B cell (primary cell): ENCODE results near the gene SMAGP. TPM values are rescaled to one million over a fixed set of nuclear protein-coding genes. Genes with fewer than 3 reads are reported as not detected.
"Not testable (repeated sequence)": the region's sequence is repeated elsewhere in the genome, so short reads cannot be mapped to it uniquely, and the experiment has no call there.

Experiments
- ATAC-seq: fragments of 200-7000 bp; cut with Tn5 transposase; one replicate; pipeline ENCODE4 v1.10.0; 2021; ENCODE audit warnings: low read depth, mild to moderate bottlenecking, moderate number of reproducible peaks, moderate library complexity
- CTCF ChIA-PET: fragments of 350-600 bp; sonication (Branson Sonifier 250); formaldehyde crosslinking; loops from one replicate; lab custom pipeline; 2021; ENCODE audit warnings: antibody characterized with exemption, inconsistent platforms; lab: Charles Lee
- POLR2A ChIA-PET: fragments of 350-600 bp; sonication (Branson Sonifier 250); formaldehyde crosslinking; loops from one replicate; lab custom pipeline; 2021; ENCODE audit warnings: antibody characterized with exemption; lab: Charles Lee
- DNase-seq: peaks from one replicate; pipeline ENCODE4 v3.0.0; 2013
- H2AFZ ChIP-seq: 2 replicates; pipeline ENCODE4 v1.6.1; 2012; ENCODE audit warnings: mild to moderate bottlenecking, low read depth, low read length; ENCODE audit not compliant: insufficient read depth, poor library complexity, severe bottlenecking
- H3K27ac ChIP-seq, 2 donors: 1 replicate in 1 of 2; 2 replicates in 1 of 2; pipeline ENCODE4 v1.5.1; 2012 to 2013; ENCODE audit warnings: low read length in 2 of 2, mild to moderate bottlenecking in 2 of 2, moderate library complexity in 1 of 2
- H3K27me3 ChIP-seq, 4 experiments: fragments of 200-600 bp in 1 of 4; sonication (generic) in 1 of 4; replicated peaks in 1 of 4; 1 replicate in 2 of 4; 2 replicates in 2 of 4; pipeline versions ENCODE4 v1.6.1 to v1.7.0; 2013 to 2016; ENCODE audit warnings: low read length in 3 of 4, mild to moderate bottlenecking in 2 of 4, mixed read lengths in 1 of 4, moderate library complexity in 1 of 4; ENCODE audit not compliant: insufficient read depth in 4 of 4, control insufficient read depth in 3 of 4; ENCODE audit errors: control extremely low read depth in 1 of 4
- H3K36me3 ChIP-seq, 2 experiments: replicated peaks in 1 of 2; 1 replicate in 1 of 2; 2 replicates in 1 of 2; pipeline versions ENCODE4 v1.6.1 to v1.7.1; 2013; ENCODE audit warnings: low read length in 1 of 2; ENCODE audit not compliant: insufficient read depth in 2 of 2, control insufficient read depth in 1 of 2; ENCODE audit errors: control extremely low read depth in 1 of 2, extremely low read depth in 1 of 2
- H3K4me1 ChIP-seq, 2 donors: fragments of 200-600 bp in 1 of 2; sonication (generic) in 1 of 2; 1 replicate in 1 of 2; 2 replicates in 1 of 2; pipeline versions ENCODE4 v1.5.1 to v1.6.1; 2013 to 2017; ENCODE audit warnings: low read length in 2 of 2; ENCODE audit not compliant: control insufficient read depth in 2 of 2, insufficient read depth in 2 of 2
- H3K4me2 ChIP-seq: replicated peaks from 2 replicates; pipeline ENCODE3; 2012; ENCODE audit warnings: mild to moderate bottlenecking, low read depth, low read length; ENCODE audit not compliant: poor library complexity, severe bottlenecking
- H3K4me3 ChIP-seq, 5 experiments: fragments of 200-600 bp in 1 of 5; sonication (generic) in 1 of 5; 1 replicate in 3 of 5; 2 replicates in 2 of 5; pipeline versions ENCODE4 v1.5.1 to v1.7.0; 2011 to 2016; ENCODE audit warnings: low read length in 4 of 5, mild to moderate bottlenecking in 4 of 5, low read depth in 2 of 5, control low read depth in 1 of 5, moderate library complexity in 1 of 5; ENCODE audit not compliant: insufficient read depth in 1 of 5; ENCODE audit errors: control extremely low read depth in 1 of 5, extremely low read depth in 1 of 5
- H3K79me2 ChIP-seq: fragments of 200-600 bp; sonication (generic); one replicate; pipeline ENCODE4 v1.6.0; 2016; ENCODE audit warnings: low read length; ENCODE audit not compliant: control insufficient read depth, insufficient read depth
- H3K9ac ChIP-seq: fragments of 200-600 bp; sonication (generic); 2 replicates; pipeline ENCODE4 v1.6.1; 2017; ENCODE audit warnings: mild to moderate bottlenecking, low read length, moderate library complexity
- H3K9me3 ChIP-seq, 3 donors: one replicate each; pipeline versions ENCODE4 v1.6.1 to v1.7.1; 2013; ENCODE audit warnings: low read length in 2 of 3; ENCODE audit not compliant: control insufficient read depth in 2 of 3, insufficient read depth in 1 of 3; ENCODE audit errors: control extremely low read depth in 1 of 3
- H4K20me1 ChIP-seq: 2 replicates; pipeline ENCODE4 v1.6.0; 2012; ENCODE audit warnings: mild to moderate bottlenecking, low read length; ENCODE audit not compliant: insufficient read depth, control insufficient read depth, poor library complexity, severe bottlenecking
- H3K27ac Mint-ChIP-seq: one replicate; pipeline ENCODE4 v1.8.0; 2021; ENCODE audit warnings: mixed read lengths
- H3K27me3 Mint-ChIP-seq: one replicate; pipeline ENCODE4 v1.8.0; 2021; ENCODE audit warnings: mixed read lengths
- H3K4me1 Mint-ChIP-seq: one replicate; pipeline ENCODE4 v1.8.0; 2021; ENCODE audit warnings: mixed read lengths
- H3K4me3 Mint-ChIP-seq: one replicate; pipeline ENCODE4 v1.8.0; 2021; ENCODE audit warnings: mixed read lengths
- H3K9me3 Mint-ChIP-seq: one replicate; pipeline ENCODE4 v1.8.0; 2022; ENCODE audit warnings: mixed read lengths; ENCODE audit not compliant: insufficient read depth
- EZH2 ChIP-seq: IDR thresholded peaks from 2 replicates; pipeline ENCODE4 v1.6.1; 2012; ENCODE audit warnings: borderline replicate concordance, low read depth, mild to moderate bottlenecking, moderate library complexity, low read length; ENCODE audit not compliant: insufficient read depth, poor library complexity, severe bottlenecking
- WGBS: methylation state at CpG from one replicate; pipeline ENCODE4 v1.1.5; 2013; ENCODE audit warnings: missing lambda C conversion rate; ENCODE audit not compliant: insufficient coverage; 5-methylcytosine and 5-hydroxymethylcytosine counted together
- intact Hi-C: fragments of 100-400 bp; cut with micrococcal nuclease; formaldehyde crosslinking; loops from one replicate; pipeline ENCODE4 v1.10.0; 2022
- polyA plus RNA-seq: library from polyadenylated mRNA; depleted of rRNA; stranded (reverse); fragments of >200 nt; gene quantifications from 2 replicates; pipeline ENCODE4 v1.2.3, GENCODE V29; 2012
- total RNA-seq, 2 donors: library from RNA; stranded (reverse); fragments of 120-200 nt in 1 of 2; gene quantifications; 1 replicate in 1 of 2; 2 replicates in 1 of 2; pipeline versions ENCODE4 v1.2.3 to v1.2.4, GENCODE V29; 2013 to 2022
- TF ChIP-seq, protein P1 (sequence below): fragments of 200-600 bp; IDR thresholded peaks from one replicate; pipeline ENCODE4 v1.8.0; 2022; ENCODE audit warnings: antibody characterized with exemption, mild to moderate bottlenecking

SMAGP gene
- total and polyA plus RNA-seq, 2 donors (not counting 1 experiment from before 2014, with no cell fraction given): 10.4 to 21.6 TPM

DNA sequence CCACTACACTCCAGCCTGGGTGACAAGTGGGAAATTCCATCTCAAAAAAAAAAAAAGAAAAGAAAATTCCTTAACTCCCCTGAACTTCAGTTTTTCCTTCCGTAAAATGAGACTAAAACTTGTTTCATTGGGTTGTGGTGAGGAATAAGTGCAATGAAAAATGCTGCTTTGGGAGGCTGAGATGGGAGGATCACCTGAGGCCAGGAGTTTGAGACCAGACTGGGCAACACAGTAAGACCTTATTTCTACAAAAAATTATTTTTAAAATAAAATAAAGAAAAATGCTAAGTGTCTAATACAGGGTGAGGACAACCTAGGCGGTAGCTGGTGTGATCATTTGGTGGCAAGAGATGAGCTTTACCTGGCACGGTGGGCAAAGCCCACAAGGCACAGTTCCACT, 6.9 kb downstream of the SMAGP start:
- WGBS: 95% methylated on average over 2 of the region's 3 CpGs
- H3K27ac Mint-ChIP-seq: no peak overlapping the region
- Histone ChIP-seq H3K4me3 (no peak overlapping the region), H3K79me2 (peaks cover 22% of the 10 kb centered on the region), H2AFZ (no peak overlapping the region), H3K27ac (no peak overlapping the region), H3K36me3 (no peaks in the 10 kb centered on the region), H3K4me1 (peaks cover 0 to 5% of the 10 kb centered on the region in 2 donors), H3K27me3 (no peaks in the 10 kb centered on the region), H4K20me1 (no peaks in the 10 kb centered on the region), H3K4me2 (no peak overlapping the region), H3K9me3 (peaks cover 0 to 2% (median 0%) of the 10 kb centered on the region in 3 donors), H3K9ac (no peak overlapping the region)
- ChIA-PET CTCF (interaction anchor here (0.7 to 4.6 kb wide), 13 partner anchors 14 to 498 kb away, joined by 3 to 64 read pairs (median 5); no protein-coding TSS in a partner anchor), POLR2A (interaction anchor here (0.6 to 0.7 kb wide), 2 partner anchors 13 to 775 kb away, joined by 4 to 5 read pairs; no protein-coding TSS in a partner anchor)
- ATAC-seq: no peak
- no peaks in the 10 kb centered on the region for H3K27me3 Mint-ChIP-seq
- intact Hi-C loops: no loop called here
- peaks cover 20% of the 10 kb centered on the region for H3K4me1 Mint-ChIP-seq
- no peak for DNase-seq
- TF ChIP-seq, protein P1, sequence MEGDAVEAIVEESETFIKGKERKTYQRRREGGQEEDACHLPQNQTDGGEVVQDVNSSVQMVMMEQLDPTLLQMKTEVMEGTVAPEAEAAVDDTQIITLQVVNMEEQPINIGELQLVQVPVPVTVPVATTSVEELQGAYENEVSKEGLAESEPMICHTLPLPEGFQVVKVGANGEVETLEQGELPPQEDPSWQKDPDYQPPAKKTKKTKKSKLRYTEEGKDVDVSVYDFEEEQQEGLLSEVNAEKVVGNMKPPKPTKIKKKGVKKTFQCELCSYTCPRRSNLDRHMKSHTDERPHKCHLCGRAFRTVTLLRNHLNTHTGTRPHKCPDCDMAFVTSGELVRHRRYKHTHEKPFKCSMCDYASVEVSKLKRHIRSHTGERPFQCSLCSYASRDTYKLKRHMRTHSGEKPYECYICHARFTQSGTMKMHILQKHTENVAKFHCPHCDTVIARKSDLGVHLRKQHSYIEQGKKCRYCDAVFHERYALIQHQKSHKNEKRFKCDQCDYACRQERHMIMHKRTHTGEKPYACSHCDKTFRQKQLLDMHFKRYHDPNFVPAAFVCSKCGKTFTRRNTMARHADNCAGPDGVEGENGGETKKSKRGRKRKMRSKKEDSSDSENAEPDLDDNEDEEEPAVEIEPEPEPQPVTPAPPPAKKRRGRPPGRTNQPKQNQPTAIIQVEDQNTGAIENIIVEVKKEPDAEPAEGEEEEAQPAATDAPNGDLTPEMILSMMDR: no peak
- TF ChIP-seq EZH2: no peak
- no peaks in the 10 kb centered on the region for H3K9me3 Mint-ChIP-seq
- no peak overlapping the region for H3K4me3 Mint-ChIP-seq

DNA sequence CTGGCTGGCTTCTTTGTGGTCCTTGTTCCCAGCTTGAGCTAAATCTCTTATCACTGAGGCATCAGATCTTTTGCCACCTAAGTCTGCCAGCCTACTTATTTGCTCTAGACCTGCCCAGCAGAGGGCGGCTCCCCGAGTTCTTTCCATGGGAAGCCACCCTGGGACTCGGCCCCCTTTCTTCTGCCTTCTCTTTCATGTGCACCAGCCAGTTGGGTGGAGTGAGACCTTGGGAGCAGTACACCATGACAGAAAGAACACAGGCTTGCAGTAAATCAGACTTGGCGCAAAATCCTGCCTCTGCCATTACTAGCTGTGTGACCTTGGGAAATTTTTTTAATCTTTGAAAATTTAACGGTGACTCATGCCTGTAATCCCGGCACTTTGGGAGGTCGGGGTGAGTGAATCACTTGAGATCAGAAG, 7.4 kb downstream of the SMAGP start:
- ChIA-PET POLR2A (no interaction called here), CTCF (interaction anchor here (0.6 to 4.6 kb wide), 17 partner anchors 11 to 1814 kb away, joined by 3 to 64 read pairs (median 5); partner anchors contain the start of gene POU6F1)
- no peak overlapping the region for H3K27ac ChIP-seq
- no peaks in the 10 kb centered on the region for H3K9me3 Mint-ChIP-seq
- H4K20me1 ChIP-seq: no peaks in the 10 kb centered on the region
- ATAC-seq (peak; percentile 45), DNase-seq (peak; percentile 58)
- no peak overlapping the region for H3K4me2 ChIP-seq
- H2AFZ ChIP-seq: no peak overlapping the region
- no peaks in the 10 kb centered on the region for H3K27me3 Mint-ChIP-seq
- H3K9me3 ChIP-seq: peaks cover 0 to 2% (median 0%) of the 10 kb centered on the region in 3 donors
- no peak overlapping the region for H3K4me3 Mint-ChIP-seq
- peaks cover 22% of the 10 kb centered on the region for H3K79me2 ChIP-seq
- H3K36me3 ChIP-seq: no peaks in the 10 kb centered on the region
- no peak for TF ChIP-seq EZH2
- TF ChIP-seq, protein P1: peak; percentile 41
- H3K9ac ChIP-seq: no peak overlapping the region
- intact Hi-C loops: loop anchor here (1.0 kb wide), 1 partner anchor 79 kb away; no protein-coding TSS in a partner anchor
- H3K27ac Mint-ChIP-seq: no peak overlapping the region
- no peak overlapping the region for H3K4me3 ChIP-seq
- peaks cover 0 to 5% of the 10 kb centered on the region in 2 donors for H3K4me1 ChIP-seq
- peaks cover 16% of the 10 kb centered on the region for H3K4me1 Mint-ChIP-seq
- H3K27me3 ChIP-seq: no peaks in the 10 kb centered on the region
- WGBS: 100% methylated on average over 1 of the region's 7 CpGs

DNA sequence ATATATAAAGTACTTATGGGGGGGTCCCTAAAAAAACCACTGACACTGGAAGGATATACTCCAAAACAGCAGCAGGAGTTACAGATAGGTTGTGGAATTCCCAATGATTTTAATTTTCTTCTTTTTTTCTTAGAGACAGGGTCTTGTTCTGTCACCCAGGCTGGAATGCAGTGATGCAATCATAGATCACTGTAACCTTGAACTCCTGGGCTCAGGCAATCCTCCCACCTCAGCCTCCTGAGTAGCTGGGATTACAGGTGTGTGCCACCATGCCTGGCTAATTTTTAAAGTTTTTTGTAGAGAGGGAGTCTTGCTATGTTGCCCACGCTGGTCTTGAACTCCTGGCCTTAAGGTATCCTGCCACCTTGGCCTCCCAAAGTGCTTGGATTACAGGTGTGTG, 10.6 kb downstream of the SMAGP start:
- ChIA-PET POLR2A (interaction anchor here (0.6 kb wide), 1 partner anchor 55 kb away, joined by 3 read pairs; no protein-coding TSS in a partner anchor), CTCF (interaction anchor here (0.7 to 1.4 kb wide), 2 partner anchors 12 to 81 kb away, joined by 3 to 5 read pairs; no protein-coding TSS in a partner anchor)
- H3K9me3 ChIP-seq, H3K4me2 ChIP-seq, H3K36me3 ChIP-seq, H2AFZ ChIP-seq, intact Hi-C loops, H3K27me3 Mint-ChIP-seq, H3K4me3 Mint-ChIP-seq, H3K27ac Mint-ChIP-seq, H3K27me3 ChIP-seq, H4K20me1 ChIP-seq, H3K4me3 ChIP-seq, ATAC-seq, H3K4me1 ChIP-seq, DNase-seq, H3K9me3 Mint-ChIP-seq, H3K9ac ChIP-seq, H3K27ac ChIP-seq, H3K4me1 Mint-ChIP-seq: not testable (repeated sequence)
- 83% methylated on average over 1 of the region's 1 CpG for WGBS
- peaks cover 22% of the 10 kb centered on the region for H3K79me2 ChIP-seq
